Vagina (tissue), 2 donors: Measurements from ENCODE around the gene WWOX. TPM values are rescaled to one million over a fixed set of nuclear protein-coding genes. Genes with fewer than 3 reads are reported as not detected.

Experiments used
- DNase-seq, 2 donors: peaks; one replicate each; pipeline ENCODE4 v3.0.0-alpha.2; 2017; ENCODE audit errors: extremely low spot score in 2 of 2
- H3K27ac ChIP-seq: fragments of 200-600 bp; sonication (generic); one replicate; pipeline ENCODE4 v1.5.1; 2019
- H3K27me3 ChIP-seq: fragments of 200-600 bp; sonication (generic); one replicate; pipeline ENCODE4 v1.5.1; 2019
- H3K36me3 ChIP-seq, 2 donors: fragments of 200-600 bp; sonication (generic); one replicate each; pipeline ENCODE4 v1.5.1; 2017 to 2019
- H3K4me1 ChIP-seq: fragments of 200-600 bp; sonication (generic); one replicate; pipeline ENCODE4 v1.5.1; 2019
- H3K4me3 ChIP-seq, 2 donors: fragments of 200-600 bp; sonication (generic); 1 replicate in 1 of 2; 2 replicates in 1 of 2; pipeline ENCODE4 v1.5.1; 2016 to 2019
- H3K9me3 ChIP-seq: fragments of 200-600 bp; sonication (generic); one replicate; pipeline ENCODE4 v1.5.1; 2019
- POLR2A ChIP-seq, 2 donors: fragments of 450-650 bp; IDR thresholded peaks; one replicate each; pipeline ENCODE4 v1.6.1; 2017; ENCODE audit warnings: antibody characterized with exemption in 2 of 2, mild to moderate bottlenecking in 2 of 2, moderate library complexity in 2 of 2
- POLR2AphosphoS5 ChIP-seq, 2 donors: sonication (generic); formaldehyde crosslinking; IDR thresholded peaks; one replicate each; pipeline ENCODE4 v1.9.0; 2017; ENCODE audit warnings: antibody characterized with exemption in 2 of 2, mild to moderate bottlenecking in 2 of 2, low read depth in 1 of 2; ENCODE audit not compliant: insufficient read depth in 1 of 2
- intact Hi-C: fragments of 100-400 bp; cut with DNase I; formaldehyde crosslinking; loops from one replicate; pipeline ENCODE4 v1.15.1; 2023
- total RNA-seq: library from RNA; depleted of rRNA; stranded (reverse); fragments of >200 nt; gene quantifications from one replicate; pipeline ENCODE4 v1.2.3, GENCODE V29; 2016
- TF ChIP-seq, protein P1 (sequence below), 3 experiments: fragments of 450-650 bp in 2 of 3; fragments of 200-600 bp in 1 of 3; sonication (generic) in 1 of 3; IDR thresholded peaks; one replicate each; pipeline ENCODE4 v1.5.1; 2017 to 2019; ENCODE audit warnings: antibody characterized with exemption in 3 of 3, mild to moderate bottlenecking in 2 of 3, moderate library complexity in 2 of 3

Gene WWOX
- total RNA-seq, 1 donor from 2014 or later = 33.1 TPM

- DNase-seq = no peak
- Histone ChIP-seq H3K27me3 (no peaks in the 10 kb centered on the region), H3K9me3 (no peaks in the 10 kb centered on the region), H3K4me1 (no peaks in the 10 kb centered on the region), H3K36me3 (no peaks in the 10 kb centered on the region), H3K4me3 (no peak overlapping the region), H3K27ac (no peak overlapping the region)
- no peak for TF ChIP-seq POLR2A (IDR thresholded peaks at IDR 0.05)
- TF ChIP-seq POLR2AphosphoS5 (IDR thresholded peaks at IDR 0.05; ENCODE audit: insufficient read depth in 1 of 2, low read depth in 1 of 2) = no peak
- TF ChIP-seq, protein P1, sequence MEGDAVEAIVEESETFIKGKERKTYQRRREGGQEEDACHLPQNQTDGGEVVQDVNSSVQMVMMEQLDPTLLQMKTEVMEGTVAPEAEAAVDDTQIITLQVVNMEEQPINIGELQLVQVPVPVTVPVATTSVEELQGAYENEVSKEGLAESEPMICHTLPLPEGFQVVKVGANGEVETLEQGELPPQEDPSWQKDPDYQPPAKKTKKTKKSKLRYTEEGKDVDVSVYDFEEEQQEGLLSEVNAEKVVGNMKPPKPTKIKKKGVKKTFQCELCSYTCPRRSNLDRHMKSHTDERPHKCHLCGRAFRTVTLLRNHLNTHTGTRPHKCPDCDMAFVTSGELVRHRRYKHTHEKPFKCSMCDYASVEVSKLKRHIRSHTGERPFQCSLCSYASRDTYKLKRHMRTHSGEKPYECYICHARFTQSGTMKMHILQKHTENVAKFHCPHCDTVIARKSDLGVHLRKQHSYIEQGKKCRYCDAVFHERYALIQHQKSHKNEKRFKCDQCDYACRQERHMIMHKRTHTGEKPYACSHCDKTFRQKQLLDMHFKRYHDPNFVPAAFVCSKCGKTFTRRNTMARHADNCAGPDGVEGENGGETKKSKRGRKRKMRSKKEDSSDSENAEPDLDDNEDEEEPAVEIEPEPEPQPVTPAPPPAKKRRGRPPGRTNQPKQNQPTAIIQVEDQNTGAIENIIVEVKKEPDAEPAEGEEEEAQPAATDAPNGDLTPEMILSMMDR (IDR thresholded peaks at IDR 0.05) = no peak
- intact Hi-C loops = no loop called here
These were observed 1001.0 kb downstream of the WWOX start for GRCh38 chr16:79100447-79100846.

- no peaks in the 10 kb centered on the region for H3K36me3 ChIP-seq
- H3K27me3 ChIP-seq = no peaks in the 10 kb centered on the region
- no peaks in the 10 kb centered on the region for H3K9me3 ChIP-seq
- TF ChIP-seq, protein P1 (IDR thresholded peaks at IDR 0.05) = no peak
- TF ChIP-seq POLR2AphosphoS5 (IDR thresholded peaks at IDR 0.05; ENCODE audit: insufficient read depth in 1 of 2, low read depth in 1 of 2) (no peak), POLR2A (IDR thresholded peaks at IDR 0.05) (no peak)
- intact Hi-C loops = no loop called here
- H3K4me3 ChIP-seq = no peak overlapping the region
- H3K27ac ChIP-seq = no peak overlapping the region
- no peak for DNase-seq
- H3K4me1 ChIP-seq = no peaks in the 10 kb centered on the region
These were observed 1002.0 kb downstream of the WWOX start for GRCh38 chr16:79101491-79101890.

DNA sequence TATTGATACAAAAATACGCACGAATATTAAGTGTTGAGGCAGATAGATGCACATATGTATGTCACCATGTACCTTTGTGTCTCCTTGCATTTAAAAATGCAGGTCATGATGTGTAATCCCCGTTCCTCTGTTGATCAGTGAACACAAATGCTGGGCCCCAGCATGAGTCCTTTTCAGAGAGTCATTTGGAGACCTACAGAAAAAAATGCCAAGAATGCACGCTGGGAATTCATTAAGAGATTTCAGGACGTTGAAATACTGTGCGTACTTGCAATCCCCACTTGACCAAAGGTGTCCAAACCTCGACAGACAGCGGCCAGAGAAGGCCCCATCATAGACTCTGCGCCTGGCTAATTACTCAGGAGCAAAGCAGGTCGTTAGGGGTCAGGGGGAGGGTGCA, 1005.1 kb downstream of the WWOX start:
- TF ChIP-seq, protein P1 (IDR thresholded peaks at IDR 0.05) = no peak
- TF ChIP-seq POLR2AphosphoS5 (IDR thresholded peaks at IDR 0.05; ENCODE audit: insufficient read depth in 1 of 2, low read depth in 1 of 2) (no peak), POLR2A (IDR thresholded peaks at IDR 0.05) (no peak)
- no peaks in the 10 kb centered on the region for H3K9me3 ChIP-seq
- no peak for DNase-seq
- no peak overlapping the region for H3K4me3 ChIP-seq
- H3K27ac ChIP-seq = no peak overlapping the region
- H3K27me3 ChIP-seq = no peaks in the 10 kb centered on the region
- no peaks in the 10 kb centered on the region for H3K36me3 ChIP-seq
- peaks cover 6% of the 10 kb centered on the region for H3K4me1 ChIP-seq
- intact Hi-C loops = no loop called here

DNA sequence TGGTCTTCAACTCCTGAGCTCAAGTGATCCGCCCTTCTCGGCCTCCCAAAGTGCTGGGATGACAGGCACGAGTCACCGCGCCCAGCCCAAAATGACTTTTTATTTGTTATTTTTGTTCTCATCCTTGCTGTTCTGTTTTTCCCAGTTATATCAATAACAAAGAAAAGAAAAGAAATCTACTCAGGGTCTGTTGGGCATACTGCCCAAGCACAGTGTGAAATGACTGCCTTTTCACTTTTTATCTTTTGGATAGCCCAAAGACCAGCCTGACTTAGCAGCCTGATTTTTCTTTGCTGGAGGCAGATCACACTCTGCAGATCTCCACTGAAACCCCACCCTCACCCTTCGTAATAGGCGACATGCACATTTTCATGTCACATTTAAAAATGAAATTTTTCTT, 1007.8 kb downstream of the WWOX start:
- Histone ChIP-seq H3K27me3 (no peaks in the 10 kb centered on the region), H3K4me3 (no peak overlapping the region), H3K36me3 (no peaks in the 10 kb centered on the region), H3K4me1 (peaks cover 9% of the 10 kb centered on the region), H3K9me3 (no peaks in the 10 kb centered on the region), H3K27ac (no peak overlapping the region)
- intact Hi-C loops = no loop called here
- no peak for DNase-seq
- no peak for TF ChIP-seq POLR2A (IDR thresholded peaks at IDR 0.05)
- TF ChIP-seq, protein P1 (IDR thresholded peaks at IDR 0.05) = no peak
- TF ChIP-seq POLR2AphosphoS5 (IDR thresholded peaks at IDR 0.05; ENCODE audit: insufficient read depth in 1 of 2, low read depth in 1 of 2) = no peak

GRCh38 chr16:79109771-79110170, 1010.3 kb downstream of the WWOX start:
- intact Hi-C loops = no loop called here
- Histone ChIP-seq H3K27me3 (no peaks in the 10 kb centered on the region), H3K4me1 (peaks cover 9% of the 10 kb centered on the region), H3K4me3 (no peak overlapping the region), H3K36me3 (no peaks in the 10 kb centered on the region), H3K27ac (no peak overlapping the region), H3K9me3 (no peaks in the 10 kb centered on the region)
- TF ChIP-seq POLR2A (IDR thresholded peaks at IDR 0.05) = no peak
- TF ChIP-seq, protein P1 (IDR thresholded peaks at IDR 0.05) = no peak
- no peak for TF ChIP-seq POLR2AphosphoS5 (IDR thresholded peaks at IDR 0.05; ENCODE audit: insufficient read depth in 1 of 2, low read depth in 1 of 2)
- no peak for DNase-seq
